Endothelial cell of umbilical vein (primary cell): ENCODE data around the gene XXYLT1. TPM values are rescaled to one million over a fixed set of nuclear protein-coding genes. Genes with fewer than 3 reads are reported as not detected.
A peak's percentile ranks its signal among the peaks of the same experiment; 100 is the strongest.

ENCODE experiments used
- BruUV-seq: library from RNA; stranded (reverse); fragments of 400-500 nt; replicated peaks from 2 replicates; lab custom pipeline; 2021; lab: Mats Ljungman, UMichigan
- CTCF ChIA-PET: fragments of 300-600, 350-600 bp; sonication (Branson Sonifier 250); formaldehyde crosslinking; loops from one replicate; lab custom pipeline; 2021; ENCODE audit warnings: antibody characterized with exemption, inconsistent platforms; lab: Charles Lee
- POLR2A ChIA-PET: fragments of 300-600, 350-600 bp; sonication (Branson Sonifier 250); formaldehyde crosslinking; loops from one replicate; lab custom pipeline; 2021; ENCODE audit warnings: antibody characterized with exemption, inconsistent platforms; lab: Charles Lee
- DNase-seq: peaks from one replicate; pipeline ENCODE4 v3.0.0-alpha.2; 2011; ENCODE audit warnings: low read depth, low spot score
- FAIRE-seq: peaks from 2 replicates; lab custom pipeline; 2011; peaks lifted over from hg19 to GRCh38; lab: Jason Lieb, UNC
- H2AFZ ChIP-seq: 2 replicates; pipeline ENCODE4 v1.6.0; 2012; ENCODE audit warnings: low read depth, low read length, control low read depth, inconsistent platforms
- H3K27ac ChIP-seq: 2 replicates; pipeline ENCODE4 v1.5.1; 2011; ENCODE audit warnings: low read depth, mild to moderate bottlenecking, control low read depth, low read length, moderate library complexity; ENCODE audit not compliant: insufficient read depth
- H3K27me3 ChIP-seq, 2 experiments: 2 replicates each; pipeline versions ENCODE4 v1.6.0 to v1.6.1; 2011; ENCODE audit warnings: low read length in 2 of 2, mixed read lengths in 1 of 2; ENCODE audit not compliant: control insufficient read depth in 2 of 2, insufficient read depth in 2 of 2
- H3K36me3 ChIP-seq, 2 experiments: 2 replicates in 1 of 2; 3 replicates in 1 of 2; pipeline ENCODE4 v1.5.1; 2011; ENCODE audit warnings: low read length in 2 of 2, mild to moderate bottlenecking in 1 of 2, moderate library complexity in 1 of 2; ENCODE audit not compliant: control insufficient read depth in 2 of 2, insufficient read depth in 2 of 2; ENCODE audit errors: extremely low read depth in 1 of 2
- H3K4me1 ChIP-seq: 3 replicates; pipeline ENCODE4 v1.5.1; 2011; ENCODE audit warnings: mild to moderate bottlenecking, low read length; ENCODE audit not compliant: control insufficient read depth, insufficient read depth; ENCODE audit errors: extremely low read depth
- H3K4me2 ChIP-seq: 2 replicates; pipeline ENCODE4 v1.6.1; 2011; ENCODE audit warnings: low read length, control low read depth, mixed read lengths; ENCODE audit not compliant: insufficient read depth
- H3K4me3 ChIP-seq, 3 experiments: fragments of 200-600 bp in 1 of 3; sonication (generic), shearing (Covaris generic) in 1 of 3; replicated peaks in 1 of 3; 2 replicates each; pipeline ENCODE4 v1.5.1; 2011 to 2016; ENCODE audit warnings: control low read depth in 3 of 3, low read length in 3 of 3, mild to moderate bottlenecking in 2 of 3, inconsistent platforms in 1 of 3, low read depth in 1 of 3, moderate library complexity in 1 of 3; ENCODE audit not compliant: insufficient read depth in 1 of 3
- H3K79me2 ChIP-seq: 2 replicates; pipeline ENCODE4 v1.6.0; 2012; ENCODE audit warnings: low read length, inconsistent platforms; ENCODE audit not compliant: control insufficient read depth, insufficient read depth
- H3K9ac ChIP-seq: replicated peaks from 2 replicates; pipeline ENCODE3; 2011; ENCODE audit warnings: low read length, control low read depth; ENCODE audit not compliant: insufficient read depth; ENCODE audit errors: extremely low read depth
- H3K9me1 ChIP-seq: replicated peaks from 3 replicates; pipeline ENCODE4 v1.6.0; 2011; ENCODE audit warnings: mild to moderate bottlenecking, low read length; ENCODE audit not compliant: control insufficient read depth, insufficient read depth; ENCODE audit errors: extremely low read depth
- H3K9me3 ChIP-seq: replicated peaks from 2 replicates; pipeline ENCODE4 v1.5.1; 2012; ENCODE audit warnings: low read length, inconsistent platforms; ENCODE audit not compliant: control insufficient read depth, insufficient read depth
- H4K20me1 ChIP-seq: replicated peaks from 2 replicates; pipeline ENCODE3; 2011; ENCODE audit warnings: mild to moderate bottlenecking, low read length; ENCODE audit not compliant: control insufficient read depth, insufficient read depth; ENCODE audit errors: extremely low read depth
- EZH2 ChIP-seq: IDR thresholded peaks from 2 replicates; pipeline ENCODE4 v1.6.1; 2012; ENCODE audit warnings: borderline replicate concordance, low read depth, mild to moderate bottlenecking, moderate library complexity, low read length, inconsistent platforms; ENCODE audit not compliant: severe bottlenecking
- FOS ChIP-seq: IDR thresholded peaks from 2 replicates; pipeline ENCODE4 v1.6.1; 2011; ENCODE audit warnings: mild to moderate bottlenecking, low read length, moderate library complexity, borderline replicate concordance; ENCODE audit not compliant: insufficient read depth
- GATA2 ChIP-seq: IDR thresholded peaks from 2 replicates; pipeline ENCODE4 v1.7.0; 2011; ENCODE audit warnings: low read depth, mild to moderate bottlenecking, moderate library complexity, mixed read lengths, low read length; ENCODE audit not compliant: insufficient read length, insufficient read depth
- JUN ChIP-seq: IDR thresholded peaks from 2 replicates; pipeline ENCODE4 v1.6.1; 2011; ENCODE audit warnings: borderline replicate concordance, low read depth; ENCODE audit not compliant: insufficient read length, insufficient read depth
- MYC ChIP-seq: IDR thresholded peaks from one replicate; pipeline ENCODE4 v1.6.1; 2011; ENCODE audit warnings: mild to moderate bottlenecking, low read depth, low read length
- POLR2A ChIP-seq: IDR thresholded peaks from 2 replicates; pipeline ENCODE4 v1.6.1; 2012; ENCODE audit warnings: low read depth, mild to moderate bottlenecking, control low read depth, low read length
- POLR2AphosphoS5 ChIP-seq: IDR thresholded peaks from 2 replicates; pipeline ENCODE4 v1.6.1; 2012; ENCODE audit warnings: low read depth, mild to moderate bottlenecking, control low read depth, low read length, moderate library complexity; ENCODE audit not compliant: insufficient read depth
- dilution Hi-C: fragments of 300-500 bp; cut with MboI; formaldehyde crosslinking; loops from one replicate; pipeline ENCODE4 v1.15.0; 2019; ENCODE audit warnings: low sequenced_read_pairs; ENCODE audit not compliant: extremely low pct_ligation_motif_present
- intact Hi-C: fragments of 100-400 bp; cut with micrococcal nuclease; formaldehyde crosslinking; loops from one replicate; pipeline ENCODE4 v1.10.0; 2022
- polyA plus RNA-seq, 4 experiments: library from polyadenylated mRNA; depleted of rRNA in 3 of 4; stranded (reverse) in 3 of 4; unstranded in 1 of 4; fragments of >200 nt; gene quantifications; 2 replicates each; pipeline versions ENCODE4 v1.2.1 to v1.2.3, GENCODE V29; 2011 to 2012; ENCODE audit warnings: missing spikeins in 1 of 4
- total RNA-seq: library from RNA; stranded (reverse); gene quantifications from 2 replicates; pipeline ENCODE4 v1.2.3, GENCODE V29; 2021
- TF ChIP-seq, protein P1 (sequence below), 2 donors: IDR thresholded peaks; 1 replicate in 1 of 2; 2 replicates in 1 of 2; pipeline ENCODE4 v1.5.1; 2011; ENCODE audit warnings: low read length in 2 of 2, mild to moderate bottlenecking in 2 of 2, moderate library complexity in 2 of 2, control low read depth in 1 of 2, inconsistent platforms in 1 of 2, low read depth in 1 of 2; ENCODE audit not compliant: insufficient read depth in 1 of 2; ENCODE audit errors: extremely low read depth in 1 of 2
- TF ChIP-seq, protein P2 (sequence below): IDR thresholded peaks from 2 replicates; pipeline ENCODE4 v1.6.1; 2011; ENCODE audit not compliant: insufficient read depth, insufficient read length

XXYLT1 gene
- total and polyA plus RNA-seq, 2 donors (not counting 3 experiments of a cell fraction or from before 2014, with no cell fraction given) = 54.4 to 78.1 TPM

DNA sequence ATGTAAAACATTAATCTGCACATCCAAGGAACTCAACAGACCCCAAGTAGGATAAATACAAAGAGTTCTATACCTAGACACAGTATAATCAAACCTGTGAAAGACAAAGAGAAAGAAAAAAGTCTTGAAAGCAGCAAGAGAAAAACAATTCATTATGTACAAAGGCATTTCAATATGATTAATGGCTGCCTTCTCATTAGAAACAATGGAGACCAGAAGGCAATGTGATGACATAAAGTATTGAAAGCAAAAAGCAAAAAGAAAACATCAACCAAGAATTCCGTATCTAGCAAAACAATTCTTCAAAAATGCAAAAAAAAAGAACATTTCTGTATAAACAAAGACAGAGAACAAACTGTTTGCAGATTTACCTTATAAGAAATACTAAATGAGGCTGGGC, 81.1 kb downstream of the XXYLT1 start:
- Histone ChIP-seq H3K4me2 (no peak overlapping the region), H2AFZ (no peak overlapping the region), H3K27ac (no peak overlapping the region), H3K4me3 (no peak overlapping the region), H3K4me1 (peaks cover 24% of the 10 kb centered on the region), H3K79me2 (peaks cover 29% of the 10 kb centered on the region), H3K36me3 (no peaks in the 10 kb centered on the region), H3K27me3 (no peaks in the 10 kb centered on the region), H3K9ac (no peak overlapping the region), H3K9me3 (peaks cover 2% of the 10 kb centered on the region), H3K9me1 (no peaks in the 10 kb centered on the region), H4K20me1 (no peaks in the 10 kb centered on the region)
- ChIA-PET POLR2A (no interaction called here), CTCF (no interaction called here)
- TF ChIP-seq, protein P1, sequence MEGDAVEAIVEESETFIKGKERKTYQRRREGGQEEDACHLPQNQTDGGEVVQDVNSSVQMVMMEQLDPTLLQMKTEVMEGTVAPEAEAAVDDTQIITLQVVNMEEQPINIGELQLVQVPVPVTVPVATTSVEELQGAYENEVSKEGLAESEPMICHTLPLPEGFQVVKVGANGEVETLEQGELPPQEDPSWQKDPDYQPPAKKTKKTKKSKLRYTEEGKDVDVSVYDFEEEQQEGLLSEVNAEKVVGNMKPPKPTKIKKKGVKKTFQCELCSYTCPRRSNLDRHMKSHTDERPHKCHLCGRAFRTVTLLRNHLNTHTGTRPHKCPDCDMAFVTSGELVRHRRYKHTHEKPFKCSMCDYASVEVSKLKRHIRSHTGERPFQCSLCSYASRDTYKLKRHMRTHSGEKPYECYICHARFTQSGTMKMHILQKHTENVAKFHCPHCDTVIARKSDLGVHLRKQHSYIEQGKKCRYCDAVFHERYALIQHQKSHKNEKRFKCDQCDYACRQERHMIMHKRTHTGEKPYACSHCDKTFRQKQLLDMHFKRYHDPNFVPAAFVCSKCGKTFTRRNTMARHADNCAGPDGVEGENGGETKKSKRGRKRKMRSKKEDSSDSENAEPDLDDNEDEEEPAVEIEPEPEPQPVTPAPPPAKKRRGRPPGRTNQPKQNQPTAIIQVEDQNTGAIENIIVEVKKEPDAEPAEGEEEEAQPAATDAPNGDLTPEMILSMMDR (IDR thresholded peaks at IDR 0.05; ENCODE audit: extremely low read depth in 1 of 2, insufficient read depth in 1 of 2, low read depth in 1 of 2, low read length in 2 of 2) = no peak
- no peak for TF ChIP-seq EZH2
- no peak for TF ChIP-seq POLR2A
- TF ChIP-seq FOS = no peak
- no peak for TF ChIP-seq MYC
- TF ChIP-seq JUN = no peak
- no peak for TF ChIP-seq POLR2AphosphoS5
- TF ChIP-seq GATA2 = no peak
- TF ChIP-seq, protein P2, sequence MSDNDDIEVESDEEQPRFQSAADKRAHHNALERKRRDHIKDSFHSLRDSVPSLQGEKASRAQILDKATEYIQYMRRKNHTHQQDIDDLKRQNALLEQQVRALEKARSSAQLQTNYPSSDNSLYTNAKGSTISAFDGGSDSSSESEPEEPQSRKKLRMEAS = no peak
- DNase-seq = peak; percentile 79
- BruUV-seq = no TSS peak
- dilution Hi-C loops = no loop called here
- FAIRE-seq = no peak
- intact Hi-C loops = no loop called here
